COR-L47 (cell line): Measurements from ENCODE around the gene WDR5.

Source experiments
- DNase-seq: peaks from one replicate; lab custom pipeline; 2025; lab: John Stamatoyannopoulos, UW

WDR5 gene

GRCh38 chr9:134188386-134189144 is 52.7 kb downstream of the WDR5 start:
- DNase-seq = no peak

DNA sequence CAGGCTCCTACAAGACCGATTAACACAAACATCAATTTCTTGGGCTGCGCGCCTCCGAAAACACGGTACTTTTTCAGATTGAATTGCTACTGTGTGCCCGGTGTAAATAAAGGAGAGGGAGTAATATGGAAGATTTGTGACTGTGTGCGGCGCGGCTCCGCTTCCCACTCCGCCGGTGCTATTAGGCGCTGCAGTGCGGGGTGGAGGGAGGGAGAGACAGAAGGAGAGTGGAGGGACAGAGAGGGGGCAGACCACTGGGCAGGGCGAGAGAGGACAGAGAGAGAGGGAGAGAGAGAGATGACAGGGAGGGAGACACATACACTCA is 53.2 kb downstream of the WDR5 start:
- no peak for DNase-seq

DNA sequence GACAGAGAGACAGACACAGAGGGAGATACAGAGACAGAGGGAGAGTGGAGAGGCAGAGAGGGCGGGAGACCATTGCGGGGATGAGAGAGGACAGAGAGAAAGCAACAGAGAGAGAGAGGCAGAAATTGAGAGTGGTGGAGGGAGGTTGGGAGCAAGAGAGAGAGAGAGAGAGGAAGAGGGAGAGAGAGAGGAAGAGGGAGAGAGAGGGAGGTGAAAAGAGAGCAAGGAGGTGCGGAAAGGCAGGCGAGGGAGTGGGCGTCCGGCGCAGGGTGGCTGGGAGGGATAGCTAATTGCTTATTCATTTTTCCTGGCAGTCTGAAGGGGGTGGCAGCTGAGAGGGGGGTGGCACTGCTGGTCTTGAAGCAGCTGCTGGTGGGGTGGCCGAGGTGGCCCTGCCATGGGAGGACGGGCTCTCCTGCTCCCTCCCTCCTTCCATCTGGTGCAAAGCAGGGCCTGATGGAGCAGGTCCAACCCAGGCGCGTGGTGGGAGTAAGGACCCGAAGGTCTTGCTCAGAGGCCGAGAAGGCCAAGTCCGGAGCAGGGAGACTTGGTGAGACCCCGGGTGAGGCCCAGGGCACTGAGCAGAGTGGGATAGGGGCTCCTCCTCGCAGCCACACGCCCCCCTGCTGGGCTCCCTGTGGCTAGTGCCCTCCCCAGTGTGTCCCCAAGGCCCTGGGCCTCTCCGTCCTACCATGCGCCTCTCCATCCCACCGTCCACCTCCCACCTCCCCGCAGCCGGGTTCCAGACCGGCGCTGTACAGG is 53.8 kb downstream of the WDR5 start:
- DNase-seq = no peak

GRCh38 chr9:134190232-134191121 is 54.6 kb downstream of the WDR5 start:
- DNase-seq = no peak

DNA sequence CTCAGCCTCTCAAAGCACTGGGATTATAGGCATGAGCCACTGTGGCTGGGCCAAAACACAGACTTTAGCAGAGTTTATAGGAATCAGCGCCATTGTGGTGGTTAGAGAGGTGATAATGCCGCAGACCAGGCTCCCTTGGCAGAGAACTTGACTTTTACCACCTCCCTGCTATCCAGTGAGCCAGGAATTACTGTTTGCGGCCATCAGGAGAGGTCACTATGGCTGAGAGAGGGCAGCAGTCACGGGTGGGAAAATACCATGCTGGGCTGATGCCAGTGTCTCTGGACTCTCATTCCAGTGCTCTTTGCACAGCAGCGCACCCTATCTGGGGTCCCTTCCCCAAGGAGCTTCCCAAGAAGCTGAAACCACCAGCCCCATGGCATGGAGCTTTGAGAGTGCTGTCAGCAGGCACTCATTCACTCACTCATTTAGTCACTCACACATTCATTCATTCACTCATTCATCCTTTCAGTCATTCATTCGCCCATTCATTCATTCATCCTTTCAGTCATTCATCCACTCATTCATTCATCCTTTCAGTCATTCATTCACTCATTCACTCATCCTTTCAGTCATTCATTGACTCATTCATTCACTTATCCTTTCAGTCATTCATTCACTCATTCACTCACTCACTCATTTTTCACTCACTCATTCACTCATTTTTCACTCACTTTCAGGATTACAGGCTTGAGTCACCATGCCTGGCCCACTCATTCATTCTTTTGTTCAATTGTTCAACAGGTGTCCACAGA is 55.8 kb downstream of the WDR5 start:
- DNase-seq = no peak

- DNase-seq = no peak
Measured at GRCh38 chr9:134192311-134192950, 56.5 kb downstream of the WDR5 start.

DNA sequence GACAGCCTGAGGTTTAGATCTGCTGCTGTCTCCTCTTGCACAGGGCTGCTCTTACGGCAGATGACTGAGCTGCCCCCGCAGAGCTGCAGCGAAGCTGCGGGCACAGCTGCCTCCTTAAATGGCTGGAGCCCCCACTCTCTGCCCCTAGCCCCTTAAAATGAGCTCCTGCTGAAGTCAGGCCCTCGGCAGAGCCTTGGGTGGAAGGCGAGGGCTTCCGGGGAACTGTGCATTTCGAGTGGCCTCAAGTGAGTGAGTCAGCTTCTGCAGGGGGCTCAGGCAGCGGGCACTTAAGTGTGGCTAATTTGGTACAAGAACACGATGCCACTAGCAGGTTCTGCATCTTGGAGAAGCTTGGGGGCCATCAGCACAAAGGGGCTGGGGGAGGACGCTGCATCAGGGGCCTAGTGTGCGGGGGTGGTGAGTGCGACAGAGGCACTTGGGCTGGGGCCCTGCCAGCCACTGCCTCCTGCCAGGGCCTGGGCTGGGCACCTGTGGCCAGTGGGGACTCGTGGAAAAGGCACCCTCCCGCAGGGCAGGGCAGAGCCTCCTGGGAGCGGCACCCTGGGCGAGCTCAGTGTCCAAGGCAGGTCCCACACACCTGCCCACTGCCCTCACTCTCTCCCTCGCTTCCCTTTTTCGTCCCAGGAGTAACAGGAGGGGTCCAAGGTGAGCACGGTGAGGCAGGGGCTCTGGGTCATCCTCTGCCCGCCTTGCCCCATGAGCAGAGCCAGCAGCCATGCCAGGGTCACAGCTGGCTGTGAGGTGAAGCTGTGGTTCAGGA is 57.3 kb downstream of the WDR5 start:
- no peak for DNase-seq

DNA sequence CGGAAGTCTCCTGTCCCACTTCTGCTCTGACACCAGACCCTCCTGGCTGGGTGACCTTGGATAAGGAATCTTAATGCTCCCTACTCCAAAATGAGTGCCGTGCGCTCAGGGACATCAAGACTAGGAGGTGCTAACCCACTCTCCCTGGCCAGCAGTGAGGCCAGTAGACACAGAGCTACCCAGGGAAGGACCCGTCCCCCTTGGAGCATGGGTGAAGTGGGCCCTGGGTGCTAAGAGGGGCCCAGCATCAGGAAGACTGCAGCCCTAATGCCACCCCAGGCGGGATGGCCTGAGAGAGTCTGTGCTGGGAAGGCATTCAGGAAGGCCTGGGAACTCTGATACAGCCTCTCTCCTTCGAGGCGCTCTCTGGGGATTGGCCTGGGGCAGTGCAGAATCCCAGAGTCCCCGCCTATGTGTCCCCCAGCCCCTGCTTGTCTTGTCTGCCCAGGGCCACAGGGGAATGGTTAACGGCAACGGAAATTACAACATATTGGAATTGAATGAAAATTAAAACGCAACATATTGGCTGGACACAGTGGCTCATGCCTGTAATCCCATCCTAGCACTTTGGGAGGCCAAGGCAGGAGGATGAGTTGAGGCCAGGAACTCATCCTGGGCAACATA is 58.1 kb downstream of the WDR5 start:
- no peak for DNase-seq

DNA sequence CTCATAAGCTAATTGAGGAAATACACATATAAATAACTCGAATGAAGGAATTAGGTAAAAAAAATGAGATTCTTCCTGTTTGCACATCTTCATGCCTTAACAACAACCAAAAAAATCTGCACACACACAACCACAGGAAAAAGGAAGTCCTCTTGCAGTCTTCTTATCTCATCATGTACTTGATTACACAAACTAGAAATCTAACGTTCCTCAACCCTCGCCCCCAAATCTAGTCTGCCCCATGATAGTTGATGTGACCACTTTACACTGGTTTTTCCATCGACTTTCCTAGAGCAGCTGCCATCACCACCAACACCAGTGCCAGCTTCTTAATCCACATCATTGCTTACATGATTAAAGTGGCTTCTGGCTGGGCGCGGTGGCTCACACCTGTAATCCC is 59.7 kb downstream of the WDR5 start:
- no peak for DNase-seq

- no peak for DNase-seq
Measured at GRCh38 chr9:134196911-134197310, 61.0 kb downstream of the WDR5 start.

DNA sequence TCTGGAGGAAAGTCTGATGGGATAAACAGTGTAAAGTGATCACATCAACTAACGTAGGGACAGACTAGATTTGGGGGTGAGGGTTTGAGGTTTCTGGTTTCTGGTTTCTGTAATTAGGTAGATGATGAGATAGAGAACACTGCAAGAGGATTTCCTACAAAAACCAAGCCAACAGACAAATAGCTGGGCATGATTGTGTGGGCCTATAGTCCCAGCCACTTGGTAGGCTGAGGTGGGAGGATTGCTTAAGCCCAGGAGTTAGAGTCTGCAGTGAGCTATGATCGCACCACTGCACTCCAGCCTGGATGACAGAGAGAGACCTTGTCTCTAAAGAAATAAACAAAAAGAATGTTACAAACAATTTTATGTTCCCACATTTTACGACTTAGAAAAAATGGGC is 62.9 kb downstream of the WDR5 start:
- DNase-seq = no peak

DNA sequence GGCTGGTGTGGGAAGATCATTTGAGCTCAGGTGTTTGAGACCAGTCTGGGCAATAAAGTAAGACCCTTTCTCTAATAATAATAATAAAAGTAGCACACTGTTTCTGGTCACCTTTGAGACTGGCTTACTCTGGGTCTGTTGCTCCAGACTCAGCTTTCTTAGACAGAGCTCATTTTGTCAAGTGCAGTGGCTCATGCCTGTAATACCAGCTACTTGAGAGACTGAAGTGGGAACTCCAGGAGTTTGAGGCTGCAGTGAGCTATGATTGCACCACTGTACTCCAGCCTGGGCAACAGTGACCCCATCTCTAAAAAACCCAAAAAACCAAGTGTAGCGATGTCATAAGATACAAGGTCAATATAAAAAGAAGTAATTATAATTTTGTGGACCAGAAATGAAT is 64.8 kb downstream of the WDR5 start:
- DNase-seq = no peak

DNA sequence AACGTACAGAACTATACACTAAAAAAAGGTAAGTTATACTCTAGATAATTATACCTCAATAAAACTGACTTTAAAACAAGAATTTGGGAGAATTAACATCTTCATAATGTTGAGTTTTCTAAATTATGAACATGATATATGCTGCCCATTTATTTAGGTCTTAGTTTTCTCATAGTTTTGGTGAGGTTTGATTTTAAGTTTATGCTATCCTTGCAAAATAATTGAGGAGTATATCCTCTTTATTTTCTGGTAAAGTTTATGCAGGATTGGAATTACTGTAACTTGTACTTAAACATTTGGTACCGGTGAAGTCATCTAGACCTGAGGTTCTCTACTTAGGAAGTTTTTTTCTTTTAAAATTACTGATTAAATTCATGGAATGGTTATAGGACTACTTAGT is 67.3 kb downstream of the WDR5 start:
- no peak for DNase-seq

- no peak for DNase-seq
Measured at GRCh38 chr9:134204041-134204440, 68.2 kb downstream of the WDR5 start.

GRCh38 chr9:134204991-134205578 is 69.2 kb downstream of the WDR5 start:
- no peak for DNase-seq

GRCh38 chr9:134205672-134206310 is 69.9 kb downstream of the WDR5 start:
- peak; percentile 59 for DNase-seq

- DNase-seq = no peak
Measured at GRCh38 chr9:134206311-134207300, 70.7 kb downstream of the WDR5 start.

DNA sequence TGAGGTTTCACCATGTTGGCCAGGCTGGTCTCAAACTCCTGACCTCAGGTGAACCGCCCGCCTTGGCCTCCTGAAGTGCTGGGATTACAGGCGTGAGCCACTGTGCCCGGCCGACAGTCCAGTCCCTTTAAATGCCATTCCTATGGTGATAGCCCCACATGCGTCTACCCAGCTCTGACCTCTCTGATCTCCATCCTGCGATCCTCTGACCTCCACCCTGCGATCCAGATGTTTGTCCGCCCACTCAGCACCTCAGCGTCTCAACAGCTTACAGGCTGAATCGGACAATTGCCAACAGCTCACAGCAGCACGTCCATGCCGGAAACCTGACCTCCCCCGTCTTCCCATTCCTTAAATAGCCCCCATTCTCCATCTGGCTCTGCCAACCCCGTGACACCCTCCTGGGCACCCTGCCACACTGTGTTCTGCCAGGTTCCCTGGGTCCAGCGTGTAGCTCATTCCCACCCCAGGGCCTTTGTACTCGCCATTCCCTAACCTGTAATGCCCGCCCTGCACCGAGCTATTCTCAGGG is 72.5 kb downstream of the WDR5 start:
- DNase-seq = no peak
